HepG2 (cell line): ENCODE results near the gene SENP5. TPM values are rescaled to one million over a fixed set of nuclear protein-coding genes. Genes with fewer than 3 reads are reported as not detected.

ENCODE experiments used
- ATAC-seq: fragments of 200-7000 bp; cut with Tn5 transposase; 3 replicates; pipeline ENCODE4 v1.9.1; 2020; ENCODE audit warnings: mild to moderate bottlenecking, moderate library complexity
- BruUV-seq: library from RNA; stranded (reverse); fragments of 400-500 nt; replicated peaks from 2 replicates; lab custom pipeline; 2021; lab: Mats Ljungman, UMichigan
- CTCF ChIA-PET: fragments of 300-600 bp; formaldehyde crosslinking; extraction: SDS; loops from one replicate; lab custom pipeline; 2021; ENCODE audit warnings: low total read pairs, inconsistent platforms, low intra/inter-chr PET ratio; lab: Yijun Ruan, JAX
- POLR2A ChIA-PET: fragments of 350-600 bp; sonication (Branson Sonifier 250); formaldehyde crosslinking; loops from one replicate; lab custom pipeline; 2020; ENCODE audit warnings: antibody characterized with exemption, inconsistent platforms; lab: Yijun Ruan, JAX
- DNase-seq: peaks from one replicate; pipeline ENCODE4 v3.0.0-alpha.2; 2015; ENCODE audit warnings: low spot score
- FAIRE-seq: peaks from 3 replicates; lab custom pipeline; 2011; peaks lifted over from hg19 to GRCh38; lab: Jason Lieb, UNC
- H2AFZ ChIP-seq: one replicate; pipeline ENCODE4 v1.6.1; 2011; ENCODE audit warnings: low read length, inconsistent platforms
- H3K27ac ChIP-seq: fragments of 300-600 bp; 3 replicates; pipeline ENCODE4 v1.8.0; 2011; ENCODE audit warnings: mixed run types, mild to moderate bottlenecking, mixed read lengths, low read length, inconsistent platforms; ENCODE audit not compliant: insufficient read depth; ENCODE audit errors: extremely low read length
- H3K27me3 ChIP-seq, 2 experiments: fragments of 200-600 bp in 1 of 2; 2 replicates in 1 of 2; 3 replicates in 1 of 2; pipeline versions ENCODE4 v1.6.0 to v1.8.0; 2011; ENCODE audit warnings: low read length in 2 of 2, mild to moderate bottlenecking in 2 of 2, moderate library complexity in 2 of 2, inconsistent platforms in 1 of 2; ENCODE audit not compliant: insufficient read depth in 2 of 2, control insufficient read depth in 1 of 2
- H3K36me3 ChIP-seq, 2 experiments: fragments of 200-600 bp in 1 of 2; replicated peaks in 1 of 2; 2 replicates in 1 of 2; 3 replicates in 1 of 2; pipeline versions ENCODE4 v1.5.1 to v1.8.0; 2011; ENCODE audit warnings: low read length in 2 of 2, inconsistent platforms in 1 of 2; ENCODE audit not compliant: insufficient read depth in 2 of 2, control insufficient read depth in 1 of 2
- H3K4me1 ChIP-seq: 2 replicates; pipeline ENCODE4 v1.5.1; 2012; ENCODE audit warnings: low read length, inconsistent platforms; ENCODE audit not compliant: insufficient read depth
- H3K4me2 ChIP-seq: 2 replicates; pipeline ENCODE4 v1.6.0; 2011; ENCODE audit warnings: low read depth, low read length, inconsistent platforms
- H3K4me3 ChIP-seq, 3 experiments: fragments of 200-600 bp in 1 of 3; sonication (generic), shearing (Covaris generic) in 1 of 3; replicated peaks in 1 of 3; 2 replicates each; pipeline ENCODE4 v1.5.1; 2011 to 2016; ENCODE audit warnings: low read length in 3 of 3, inconsistent platforms in 2 of 3, low read depth in 2 of 3, mild to moderate bottlenecking in 2 of 3, control low read depth in 1 of 3, mixed read lengths in 1 of 3; ENCODE audit not compliant: insufficient read depth in 1 of 3
- H3K79me2 ChIP-seq: one replicate; pipeline ENCODE4 v1.6.1; 2011; ENCODE audit warnings: low read length, inconsistent platforms; ENCODE audit not compliant: insufficient read depth
- H3K9ac ChIP-seq: 2 replicates; pipeline ENCODE4 v1.6.0; 2011; ENCODE audit warnings: mild to moderate bottlenecking, low read depth, low read length, inconsistent platforms; ENCODE audit not compliant: insufficient read depth
- H3K9me3 ChIP-seq: 2 replicates; pipeline ENCODE4 v1.5.1; 2012; ENCODE audit warnings: mild to moderate bottlenecking, low read length
- H4K20me1 ChIP-seq: 2 replicates; pipeline ENCODE4 v1.6.0; 2011; ENCODE audit warnings: inconsistent platforms, mild to moderate bottlenecking, low read length, moderate library complexity; ENCODE audit not compliant: insufficient read depth
- GABPA ChIP-seq, 2 experiments: IDR thresholded peaks; 2 replicates each; pipeline ENCODE4 v1.6.1; 2011 to 2016; ENCODE audit warnings: low read depth in 2 of 2, low read length in 1 of 2, missing biosample characterization in 1 of 2, missing genetic modification characterization in 1 of 2
- KLF6 ChIP-seq: IDR thresholded peaks from 2 replicates; pipeline ENCODE4 v1.8.0; 2016; ENCODE audit warnings: missing biosample characterization, missing genetic modification reagents
- MEIS1 ChIP-seq: sonication (generic); formaldehyde crosslinking; IDR thresholded peaks from 2 replicates; pipeline ENCODE4 v1.9.0; 2021; ENCODE audit warnings: mild to moderate bottlenecking, missing genetic modification reagents, moderate library complexity, borderline replicate concordance
- NCOA1 ChIP-seq: sonication (generic); formaldehyde crosslinking; IDR thresholded peaks from 2 replicates; pipeline ENCODE4 v1.9.0; 2021; ENCODE audit warnings: missing genetic modification reagents
- NR2C2 ChIP-seq: sonication (generic); formaldehyde crosslinking; IDR thresholded peaks from 2 replicates; pipeline ENCODE4 v1.4.0; 2020; ENCODE audit warnings: missing genetic modification reagents, mild to moderate bottlenecking, moderate library complexity, borderline replicate concordance
- RORA ChIP-seq: sonication (generic); formaldehyde crosslinking; IDR thresholded peaks from 2 replicates; pipeline ENCODE4 v1.5.0; 2020; ENCODE audit warnings: mild to moderate bottlenecking, missing genetic modification reagents, moderate library complexity
- SP1 ChIP-seq, 2 experiments: fragments of 450-650 bp in 1 of 2; sonication (generic) in 1 of 2; formaldehyde crosslinking in 1 of 2; IDR thresholded peaks; 2 replicates each; pipeline versions ENCODE4 v1.4.0 to v1.6.1; 2016 to 2020; ENCODE audit warnings: missing genetic modification reagents in 1 of 2
- XRCC5 ChIP-seq: fragments of 200-400 bp; formaldehyde crosslinking; optimal IDR thresholded peaks from 2 replicates; pipeline ENCODE3; 2017; ENCODE audit warnings: mild to moderate bottlenecking, low read length
- ZBTB33 ChIP-seq: sonication (generic); formaldehyde crosslinking; IDR thresholded peaks from 2 replicates; pipeline ENCODE4 v1.4.0; 2020; ENCODE audit warnings: missing genetic modification reagents
- ZNF24 ChIP-seq: fragments of 450-650 bp; IDR thresholded peaks from 2 replicates; pipeline ENCODE4 v1.6.1; 2017; ENCODE audit warnings: antibody characterized with exemption, mild to moderate bottlenecking
- ZNF331 ChIP-seq: sonication (generic); formaldehyde crosslinking; IDR thresholded peaks from 2 replicates; pipeline ENCODE4 v1.4.0; 2020; ENCODE audit warnings: missing genetic modification reagents
- ZNF350 ChIP-seq: sonication (generic); formaldehyde crosslinking; IDR thresholded peaks from 2 replicates; pipeline ENCODE4 v1.4.0; 2020; ENCODE audit warnings: mild to moderate bottlenecking, low read depth, missing genetic modification reagents, borderline replicate concordance
- WGBS: methylation state at CpG from one replicate; pipeline ENCODE4 v1.1.6; 2017; ENCODE audit warnings: low lambda C conversion rate; 5-methylcytosine and 5-hydroxymethylcytosine counted together
- in situ Hi-C: cut with HindIII; loops from 2 replicates; pipeline ENCODE4 v1.10.0; 2017; ENCODE audit warnings: low pct_unique_long_range_greater_than_20kb; ENCODE audit not compliant: extremely low pct_ligation_motif_present
- intact Hi-C: fragments of 100-400 bp; cut with micrococcal nuclease; formaldehyde crosslinking; loops from one replicate; pipeline ENCODE4 v1.10.0; 2022; ENCODE audit not compliant: unreplicated experiment
- polyA plus RNA-seq, 8 experiments: library from polyadenylated mRNA; depleted of rRNA in 3 of 8; stranded (reverse) in 7 of 8; unstranded in 1 of 8; fragments of >200 nt; fragmentation: Illumina TruSeq in 4 of 8; extraction: Trizol in 4 of 8; gene quantifications; 2 replicates each; pipeline versions ENCODE4 v1.2.1 to v1.2.3, GENCODE V29; 2011 to 2016; ENCODE audit warnings: low read depth in 4 of 8, missing spikeins in 1 of 8, mixed read lengths in 1 of 8; ENCODE audit not compliant: insufficient read depth in 1 of 8
- total RNA-seq, 5 experiments: library from RNA; depleted of rRNA; stranded (reverse); fragments of >200 nt; fragmentation: Illumina TruSeq; extraction: Trizol; gene quantifications; 2 replicates each; pipeline ENCODE4 v1.2.3, GENCODE V29; 2016; ENCODE audit warnings: low read depth in 1 of 5

SENP5 gene
- total and polyA plus RNA-seq, 2 of the 13 experiments (the other 11 are each of a cell fraction or from before 2014, with no cell fraction given) = 17.6 to 30.9 TPM

- intact Hi-C loops = no loop called here
- ATAC-seq = no peak
- Histone ChIP-seq H3K4me1 (peaks cover 32% of the 10 kb centered on the region), H3K27ac (no peak overlapping the region), H3K79me2 (peaks cover 75% of the 10 kb centered on the region)
- POLR2A ChIA-PET = no interaction called here
- TF ChIP-seq ZNF350 (no peak), GABPA (IDR thresholded peaks at IDR 0.05; ENCODE audit: low read depth, low read length) (no peak), GABPA (CRISPR knock-in tag; IDR thresholded peaks at IDR 0.05; ENCODE audit: low read depth) (no peak), RORA (CRISPR knock-in tag) (no peak)
- TF ChIP-seq, all 625 proteins: peak for 0
- in situ Hi-C loops = no loop called here
- no peak for FAIRE-seq
- Histone ChIP-seq H3K4me2 (no peak overlapping the region), H2AFZ (no peak overlapping the region), H3K4me3 (no peak overlapping the region), H3K9ac (no peak overlapping the region), H3K27me3 (no peaks in the 10 kb centered on the region), H3K9me3 (no peaks in the 10 kb centered on the region), H4K20me1 (peaks cover 7% of the 10 kb centered on the region; the same call in 1 of the 2 replicates), H3K36me3 (peaks cover 8 to 50% of the 10 kb centered on the region in 2 experiments)
- 96% methylated on average over 4 of the region's 4 CpGs for WGBS
- no peak for DNase-seq
- BruUV-seq = no TSS peak
- CTCF ChIA-PET = no interaction called here
Observed at GRCh38 chr3:196883361-196883760, 15.6 kb downstream of the SENP5 start.

GRCh38 chr3:196886144-196886543 is 18.4 kb downstream of the SENP5 start:
- H3K36me3 ChIP-seq = peaks cover 6 to 38% of the 10 kb centered on the region in 2 experiments
- peaks cover 22% of the 10 kb centered on the region for H3K4me1 ChIP-seq
- BruUV-seq = no TSS peak
- no peaks in the 10 kb centered on the region for H3K27me3 ChIP-seq
- FAIRE-seq (no peak), DNase-seq (no peak), ATAC-seq (no peak)
- intact Hi-C loops = no loop called here
- H3K9me3 ChIP-seq = no peaks in the 10 kb centered on the region
- no peak overlapping the region for H3K4me3 ChIP-seq
- no peak overlapping the region for H3K4me2 ChIP-seq
- 93% methylated on average over 4 of the region's 4 CpGs for WGBS
- no peaks in the 10 kb centered on the region for H4K20me1 ChIP-seq
- H3K27ac ChIP-seq = no peak overlapping the region
- peaks cover 67% of the 10 kb centered on the region for H3K79me2 ChIP-seq
- in situ Hi-C loops = no loop called here
- no peak overlapping the region for H3K9ac ChIP-seq
- TF ChIP-seq MEIS1 (CRISPR knock-in tag) = no peak
- TF ChIP-seq SP1 (IDR thresholded peaks at IDR 0.05) = no peak
- no peak for TF ChIP-seq SP1 (CRISPR knock-in tag; IDR thresholded peaks at IDR 0.05)
- no peak for TF ChIP-seq NCOA1
- no peak for TF ChIP-seq ZBTB33
- no peak for TF ChIP-seq ZNF24
- TF ChIP-seq KLF6 (CRISPR knock-in tag) = no peak
- no peak for TF ChIP-seq ZNF331 (CRISPR knock-in tag)
- no peak for TF ChIP-seq NR2C2 (CRISPR knock-in tag)
- no peak for TF ChIP-seq XRCC5
- ChIA-PET CTCF (no interaction called here), POLR2A (no interaction called here)
- no peak overlapping the region for H2AFZ ChIP-seq
